Ascending aorta (tissue), 2 donors: ENCODE data around the gene HMCES. TPM values are rescaled to one million over a fixed set of nuclear protein-coding genes. Genes with fewer than 3 reads are reported as not detected.
"Not testable (repeated sequence)": the region's sequence is repeated elsewhere in the genome, so short reads cannot be mapped to it uniquely, and the experiment has no call there.

Experiments used
- DNase-seq, 2 donors: peaks; one replicate each; pipeline ENCODE4 v3.0.0-alpha.2; 2019; ENCODE audit warnings: low spot score in 2 of 2
- H3K27ac ChIP-seq, 2 donors: fragments of 200-600 bp; sonication (generic); one replicate each; pipeline ENCODE4 v1.5.1; 2016 to 2017; ENCODE audit warnings: mild to moderate bottlenecking in 1 of 2
- H3K27me3 ChIP-seq: fragments of 200-600 bp; sonication (generic); one replicate; pipeline ENCODE4 v1.5.1; 2017
- H3K36me3 ChIP-seq, 2 donors: fragments of 200-600 bp; sonication (generic); one replicate each; pipeline ENCODE4 v1.5.1; 2016
- H3K4me1 ChIP-seq, 2 donors: fragments of 200-600 bp; sonication (generic); one replicate each; pipeline ENCODE4 v1.5.1; 2016 to 2017; ENCODE audit warnings: mild to moderate bottlenecking in 1 of 2
- H3K4me3 ChIP-seq, 2 donors: fragments of 200-600 bp; sonication (generic); one replicate each; pipeline ENCODE4 v1.5.1; 2016 to 2017; ENCODE audit warnings: mild to moderate bottlenecking in 1 of 2
- H3K9me3 ChIP-seq, 2 donors: fragments of 200-600 bp; sonication (generic); one replicate each; pipeline ENCODE4 v1.5.1; 2016
- intact Hi-C: fragments of 100-400 bp; cut with DNase I; formaldehyde crosslinking; loops from one replicate; pipeline ENCODE4 v1.15.1; 2023
- total RNA-seq: library from RNA; depleted of rRNA; stranded (reverse); fragments of >200 nt; gene quantifications from one replicate; pipeline ENCODE4 v1.1.0, GENCODE V29; 2016
- TF ChIP-seq, protein P1 (sequence below), 3 experiments: fragments of 200-600 bp in 2 of 3; fragments of 450-650 bp in 1 of 3; sonication (generic) in 2 of 3; IDR thresholded peaks; one replicate each; pipeline ENCODE4 v1.5.1; 2016 to 2019; ENCODE audit warnings: antibody characterized with exemption in 3 of 3, mild to moderate bottlenecking in 1 of 3, moderate library complexity in 1 of 3

The HMCES gene
- total RNA-seq, 1 donor from 2014 or later, result 11.2 TPM

DNA sequence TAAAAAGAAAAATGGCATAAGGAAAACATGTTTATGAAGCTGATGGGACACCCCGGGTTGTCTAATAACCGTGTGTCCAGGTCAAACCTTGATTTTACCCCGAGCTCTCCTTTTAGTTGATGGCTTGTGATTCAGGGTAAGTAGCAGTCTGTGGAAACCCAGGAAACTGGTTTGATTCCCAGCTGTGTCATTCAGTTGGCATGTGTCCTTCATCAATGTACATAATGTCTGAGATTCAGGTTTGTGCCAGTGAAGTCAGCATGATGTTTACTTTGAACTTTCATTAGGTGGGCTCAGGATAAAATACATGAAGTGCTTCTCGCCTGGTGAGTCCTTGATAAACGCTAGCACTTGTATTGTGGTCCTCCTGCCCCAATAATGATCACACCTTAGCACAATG is 33.5 kb upstream of the HMCES start:
- intact Hi-C loops, result loop anchor here (1.0 to 5.0 kb wide), 3 partner anchors 48 to 275 kb away; no protein-coding TSS in a partner anchor
- no peaks in the 10 kb centered on the region for H3K9me3 ChIP-seq
- H3K4me3 ChIP-seq, result peak overlapping the region in 1 of 2 donors; percentile 39
- no peaks in the 10 kb centered on the region for H3K27me3 ChIP-seq
- no peak for DNase-seq
- peaks cover 4 to 17% of the 10 kb centered on the region in 2 donors for H3K4me1 ChIP-seq
- H3K27ac ChIP-seq, result peak overlapping the region; percentile 63 to 64
- TF ChIP-seq, protein P1, sequence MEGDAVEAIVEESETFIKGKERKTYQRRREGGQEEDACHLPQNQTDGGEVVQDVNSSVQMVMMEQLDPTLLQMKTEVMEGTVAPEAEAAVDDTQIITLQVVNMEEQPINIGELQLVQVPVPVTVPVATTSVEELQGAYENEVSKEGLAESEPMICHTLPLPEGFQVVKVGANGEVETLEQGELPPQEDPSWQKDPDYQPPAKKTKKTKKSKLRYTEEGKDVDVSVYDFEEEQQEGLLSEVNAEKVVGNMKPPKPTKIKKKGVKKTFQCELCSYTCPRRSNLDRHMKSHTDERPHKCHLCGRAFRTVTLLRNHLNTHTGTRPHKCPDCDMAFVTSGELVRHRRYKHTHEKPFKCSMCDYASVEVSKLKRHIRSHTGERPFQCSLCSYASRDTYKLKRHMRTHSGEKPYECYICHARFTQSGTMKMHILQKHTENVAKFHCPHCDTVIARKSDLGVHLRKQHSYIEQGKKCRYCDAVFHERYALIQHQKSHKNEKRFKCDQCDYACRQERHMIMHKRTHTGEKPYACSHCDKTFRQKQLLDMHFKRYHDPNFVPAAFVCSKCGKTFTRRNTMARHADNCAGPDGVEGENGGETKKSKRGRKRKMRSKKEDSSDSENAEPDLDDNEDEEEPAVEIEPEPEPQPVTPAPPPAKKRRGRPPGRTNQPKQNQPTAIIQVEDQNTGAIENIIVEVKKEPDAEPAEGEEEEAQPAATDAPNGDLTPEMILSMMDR (IDR thresholded peaks at IDR 0.05), result no peak
- no peaks in the 10 kb centered on the region for H3K36me3 ChIP-seq

DNA sequence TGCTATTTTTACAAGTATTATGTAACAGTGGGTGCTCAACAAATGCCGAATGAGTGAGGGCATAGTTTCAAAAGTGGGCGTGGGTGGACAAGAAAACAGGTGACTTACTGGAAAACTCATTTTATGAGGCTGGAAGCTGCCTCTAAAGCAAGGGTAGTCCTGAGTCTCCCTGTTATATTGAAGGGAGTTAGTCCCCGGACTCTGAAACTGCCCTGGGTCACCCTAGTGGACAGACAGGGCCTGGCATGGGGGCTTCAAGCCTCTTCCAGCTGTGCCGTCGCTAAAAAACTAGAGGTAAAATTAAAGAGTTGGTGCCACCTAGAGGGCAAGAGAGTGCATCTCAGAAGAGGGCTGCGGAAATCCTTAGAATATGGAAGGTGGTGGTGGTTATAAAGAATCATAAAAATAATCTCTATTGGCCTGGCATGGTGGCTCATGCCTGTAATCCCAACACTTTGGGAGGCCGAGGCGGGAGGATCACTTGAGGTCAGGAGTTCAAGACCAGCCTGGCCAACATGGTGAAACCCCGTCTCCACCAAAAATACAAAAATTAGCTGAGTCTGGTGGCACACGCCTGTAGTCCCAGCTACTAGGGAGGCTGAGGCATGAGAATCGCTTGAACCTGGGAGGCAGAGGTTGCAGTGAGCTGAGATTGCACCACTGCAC is 32.9 kb upstream of the HMCES start:
- H3K27me3 ChIP-seq, H3K36me3 ChIP-seq, H3K9me3 ChIP-seq: not testable (repeated sequence)
- peaks cover 4 to 23% of the 10 kb centered on the region in 2 donors for H3K4me1 ChIP-seq
- TF ChIP-seq, protein P1 (IDR thresholded peaks at IDR 0.05), result peak; percentile 93 to 96 (median 94)
- H3K4me3 ChIP-seq, result peak overlapping the region in 1 of 2 donors; percentile 39
- peak overlapping the region; percentile 63 to 64 for H3K27ac ChIP-seq
- intact Hi-C loops, result loop anchor here (1.0 to 5.0 kb wide), 4 partner anchors 48 to 275 kb away; no protein-coding TSS in a partner anchor
- DNase-seq, result peak; percentile 58 to 93

DNA sequence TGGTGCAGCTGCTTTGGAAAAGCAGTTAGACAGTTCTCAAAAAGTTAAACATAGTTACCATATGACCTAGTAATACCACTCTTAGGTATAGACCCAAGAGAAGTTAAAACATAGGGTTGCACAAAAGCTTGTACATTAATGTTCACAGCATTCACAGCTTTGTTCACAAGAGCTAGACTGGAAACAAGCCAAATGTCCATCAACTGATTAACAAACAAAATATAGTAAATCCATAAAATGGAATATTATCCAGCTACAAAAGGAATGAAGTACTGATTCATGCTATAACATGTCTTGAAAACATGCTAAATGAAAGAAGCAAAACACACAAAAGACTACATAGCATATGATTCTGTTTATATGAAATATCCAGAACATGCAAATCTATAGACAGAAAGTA is 32.0 kb upstream of the HMCES start:
- Histone ChIP-seq H3K36me3 (no peaks in the 10 kb centered on the region), H3K27ac (no peak overlapping the region), H3K4me3 (no peak overlapping the region), H3K4me1 (peaks cover 7 to 32% of the 10 kb centered on the region in 2 donors), H3K27me3 (no peaks in the 10 kb centered on the region), H3K9me3 (no peaks in the 10 kb centered on the region)
- TF ChIP-seq, protein P1 (IDR thresholded peaks at IDR 0.05), result no peak
- intact Hi-C loops, result loop anchor here (1.0 to 5.0 kb wide), 2 partner anchors 49 to 192 kb away; no protein-coding TSS in a partner anchor
- DNase-seq, result no peak

DNA sequence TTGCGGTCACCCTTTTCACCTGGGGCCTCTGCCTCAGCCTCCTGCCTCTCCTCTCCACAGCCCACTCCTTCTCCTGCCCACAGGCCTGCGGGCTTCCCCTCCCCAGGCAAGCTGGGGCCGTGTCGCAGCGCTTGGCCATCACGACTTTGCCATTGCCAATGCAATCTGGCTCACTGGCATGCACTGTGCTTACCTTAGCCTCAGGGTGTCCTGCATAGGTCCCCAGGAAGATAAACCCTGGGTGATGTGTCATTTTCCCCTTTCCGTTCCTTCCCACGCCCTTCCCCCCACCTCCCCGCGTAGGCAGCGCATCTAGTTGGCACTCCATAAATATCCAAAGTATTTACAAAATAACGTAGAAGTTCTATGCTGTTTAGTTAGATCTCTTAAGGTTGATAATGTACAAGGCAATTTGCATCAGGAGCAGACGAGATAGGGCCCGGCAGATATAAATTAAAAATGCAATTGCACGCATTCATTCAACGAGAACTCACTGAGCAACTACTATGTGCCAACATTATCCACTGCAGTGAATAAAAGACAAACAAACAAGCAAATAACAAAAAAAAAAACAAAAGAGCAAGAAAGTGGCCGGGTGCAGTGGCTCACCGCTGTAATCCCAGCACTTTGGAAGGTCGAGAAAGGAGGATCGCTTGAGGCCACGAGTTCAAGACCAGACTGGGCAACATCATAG is 30.2 kb upstream of the HMCES start:
- Histone ChIP-seq H3K4me3 (peak overlapping the region; percentile 78 to 93), H3K27ac (peak overlapping the region; percentile 88 to 89), H3K27me3 (no peaks in the 10 kb centered on the region), H3K4me1 (peaks cover 7 to 33% of the 10 kb centered on the region in 2 donors), H3K36me3 (peaks cover 14 to 15% of the 10 kb centered on the region in 2 donors), H3K9me3 (no peaks in the 10 kb centered on the region)
- TF ChIP-seq, protein P1 (IDR thresholded peaks at IDR 0.05), result no peak
- DNase-seq, result no peak
- intact Hi-C loops, result loop anchor here (2.0 to 5.0 kb wide), 3 partner anchors 51 to 126 kb away; no protein-coding TSS in a partner anchor

DNA sequence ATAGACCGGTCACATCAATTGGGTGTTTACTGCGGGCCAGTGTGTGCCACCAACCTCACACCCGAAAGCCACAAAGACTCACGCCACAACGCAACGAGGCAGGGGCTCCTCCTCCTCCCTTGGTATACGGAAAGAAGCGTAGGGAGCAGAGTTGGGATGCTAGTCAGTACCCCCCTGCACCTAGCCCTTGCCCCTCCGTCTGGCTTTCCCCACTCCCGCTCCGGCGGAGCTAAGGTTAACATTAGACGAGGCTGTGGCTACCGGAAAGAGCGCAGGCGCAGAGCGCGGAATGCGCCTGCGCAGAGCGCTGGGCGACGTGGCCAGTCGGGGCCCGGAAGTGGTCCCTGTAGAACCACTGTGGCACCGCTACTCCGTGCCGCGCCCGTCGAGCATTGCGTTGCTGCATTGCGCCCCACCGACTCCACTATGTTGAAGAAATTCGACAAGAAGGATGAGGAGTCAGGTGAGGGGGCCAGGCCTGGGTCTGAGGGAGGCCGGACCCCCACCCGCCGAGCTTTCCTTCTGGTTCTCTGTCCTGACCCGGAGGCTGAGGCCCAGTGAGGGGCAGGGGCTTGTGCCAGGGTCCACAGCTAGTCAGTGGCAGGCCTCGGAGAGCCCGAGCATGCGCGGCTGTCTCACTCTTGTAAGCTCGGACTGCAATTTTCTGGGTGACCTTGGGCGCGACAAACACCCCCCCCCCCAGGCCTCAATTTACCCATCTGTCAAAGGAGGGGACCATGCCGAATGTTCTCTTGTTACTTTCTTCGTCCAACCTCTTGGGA is 29.2 kb upstream of the HMCES start, which contains the start of gene COPG1:
TSS of gene COPG1 (plus strand) at position 323 of the 782 bp plus-strand sequence. CDS start at position 427, 104 bp downstream.
- peak; percentile 53 to 93 for DNase-seq
- H3K9me3 ChIP-seq, result no peaks in the 10 kb centered on the region
- peaks cover 24 to 25% of the 10 kb centered on the region in 2 donors for H3K36me3 ChIP-seq
- peak within 1 kb of the TSS; percentile 88 to 89 for H3K27ac ChIP-seq
- H3K4me3 ChIP-seq, result peak within 1 kb of the TSS; percentile 78 to 93
- intact Hi-C loops, result loop anchor here (1.0 to 5.0 kb wide), 6 partner anchors 29 to 127 kb away; partner anchors contain the start of genes HMCES and ISY1
- TF ChIP-seq, protein P1 (IDR thresholded peaks at IDR 0.05), result no peak
- H3K4me1 ChIP-seq, result peaks cover 7 to 33% of the 10 kb centered on the region in 2 donors
- no peaks in the 10 kb centered on the region for H3K27me3 ChIP-seq
